Measurements from ENCODE around the gene CEP170B.

CEP170B gene

DNA sequence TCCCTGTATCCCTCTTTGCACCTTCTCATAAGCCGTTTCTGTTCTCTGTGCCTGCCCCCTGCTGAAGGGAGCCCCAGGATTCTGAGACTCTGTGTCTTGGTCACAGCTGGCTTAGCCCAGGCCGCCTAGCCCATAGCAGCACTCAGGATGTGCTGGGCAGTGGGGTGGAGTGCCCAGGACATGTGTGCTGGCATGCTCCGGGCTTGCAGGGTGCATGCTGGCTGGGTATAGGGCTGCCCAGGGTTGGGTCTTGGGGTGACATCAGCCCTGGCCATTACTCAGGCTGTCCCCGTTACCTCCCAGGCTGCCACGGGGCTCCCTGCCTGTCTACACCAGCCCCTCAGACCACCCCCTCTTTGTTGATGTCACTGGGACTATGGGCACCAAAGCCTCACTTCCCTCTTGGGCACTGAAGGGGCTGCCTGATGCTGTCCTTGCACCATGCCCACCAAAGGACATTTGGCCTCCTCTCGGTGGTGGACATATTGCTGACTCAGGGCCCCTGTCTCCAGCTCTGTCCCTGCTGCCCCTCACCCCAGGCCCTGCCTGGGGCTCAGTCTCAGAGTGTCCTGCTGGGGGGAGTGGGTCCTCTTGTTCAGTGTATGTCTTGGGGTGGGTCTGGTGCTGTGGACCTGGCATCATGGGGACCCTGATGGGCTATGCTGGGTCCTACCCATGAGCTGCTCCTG lies 2.4 kb downstream of the CEP170B start:
- DNase-seq (ENCODE audit: low read depth in 2 of 2), result no peak

DNA sequence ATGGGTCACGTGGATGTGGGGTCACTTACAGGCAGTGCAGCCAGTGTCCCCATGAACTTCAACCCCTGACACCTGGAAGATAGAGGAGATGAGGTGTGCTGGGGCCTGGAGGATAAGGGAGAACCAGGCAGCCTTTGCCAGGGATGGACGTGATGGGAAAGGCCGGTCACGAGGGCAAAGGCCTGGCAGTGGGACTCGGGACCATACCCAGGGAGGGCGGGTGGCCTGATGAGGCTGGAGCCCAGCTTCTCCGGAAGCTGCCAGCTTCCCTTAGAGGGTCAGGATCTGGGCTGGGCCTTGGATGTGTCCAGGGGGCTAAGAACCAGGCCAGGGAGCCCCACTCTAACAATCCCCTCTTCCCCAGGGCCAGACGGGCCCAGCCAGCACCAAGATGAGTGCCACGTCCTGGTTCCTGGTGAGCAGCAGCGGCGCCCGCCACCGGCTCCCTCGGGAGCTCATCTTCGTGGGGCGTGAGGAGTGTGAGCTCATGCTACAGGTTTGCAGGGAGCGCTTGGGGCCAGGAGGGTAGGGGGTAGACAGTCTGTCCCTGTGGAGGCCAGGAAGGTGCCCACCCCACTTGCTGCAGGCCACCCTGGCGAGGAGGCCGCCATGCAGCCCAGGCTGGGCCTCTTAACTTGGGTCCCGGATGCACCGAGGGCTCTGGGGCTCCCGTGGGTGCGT lies 3.1 kb downstream of the CEP170B start:
- DNase-seq (ENCODE audit: low read depth in 2 of 2), result no peak

DNA sequence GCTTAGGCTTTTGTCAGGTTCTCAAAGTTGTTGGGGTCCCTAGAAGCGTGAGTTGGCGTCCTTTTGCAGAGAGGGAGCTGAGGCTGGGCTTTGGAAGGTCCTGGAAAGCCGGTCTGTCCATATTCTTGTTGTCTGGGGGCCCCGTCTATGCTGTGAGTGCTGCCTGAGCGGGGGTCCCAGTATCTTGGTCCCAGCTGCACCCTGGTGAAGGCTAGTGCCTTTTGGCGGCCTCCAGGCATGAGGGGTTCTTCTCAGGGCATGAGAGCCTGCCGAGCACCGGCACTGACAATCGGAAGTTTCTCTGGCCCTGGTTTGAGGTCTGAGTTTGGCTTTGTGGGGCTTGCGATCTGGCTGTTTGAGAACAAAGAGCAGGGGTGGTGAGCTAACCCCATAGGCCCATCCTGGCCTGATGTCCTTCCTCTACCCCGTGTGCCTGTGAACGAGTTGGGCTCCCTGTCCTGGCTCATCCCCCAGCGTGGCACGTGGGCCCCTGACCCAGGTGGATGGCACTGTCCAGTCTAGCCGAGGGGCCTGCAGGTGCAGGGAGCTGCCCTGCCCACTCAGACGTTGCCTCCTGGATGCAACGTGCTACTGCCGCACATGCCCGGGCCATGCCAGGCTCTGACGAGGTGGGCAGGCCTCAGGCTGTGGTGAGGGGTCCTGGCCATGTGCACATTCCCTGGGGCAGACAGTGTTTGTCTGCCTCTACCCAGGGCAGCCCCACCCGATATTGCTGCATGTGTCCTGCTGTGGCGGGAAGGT lies 3.9 kb downstream of the CEP170B start:
- DNase-seq (ENCODE audit: low read depth in 2 of 2), result no peak

DNA sequence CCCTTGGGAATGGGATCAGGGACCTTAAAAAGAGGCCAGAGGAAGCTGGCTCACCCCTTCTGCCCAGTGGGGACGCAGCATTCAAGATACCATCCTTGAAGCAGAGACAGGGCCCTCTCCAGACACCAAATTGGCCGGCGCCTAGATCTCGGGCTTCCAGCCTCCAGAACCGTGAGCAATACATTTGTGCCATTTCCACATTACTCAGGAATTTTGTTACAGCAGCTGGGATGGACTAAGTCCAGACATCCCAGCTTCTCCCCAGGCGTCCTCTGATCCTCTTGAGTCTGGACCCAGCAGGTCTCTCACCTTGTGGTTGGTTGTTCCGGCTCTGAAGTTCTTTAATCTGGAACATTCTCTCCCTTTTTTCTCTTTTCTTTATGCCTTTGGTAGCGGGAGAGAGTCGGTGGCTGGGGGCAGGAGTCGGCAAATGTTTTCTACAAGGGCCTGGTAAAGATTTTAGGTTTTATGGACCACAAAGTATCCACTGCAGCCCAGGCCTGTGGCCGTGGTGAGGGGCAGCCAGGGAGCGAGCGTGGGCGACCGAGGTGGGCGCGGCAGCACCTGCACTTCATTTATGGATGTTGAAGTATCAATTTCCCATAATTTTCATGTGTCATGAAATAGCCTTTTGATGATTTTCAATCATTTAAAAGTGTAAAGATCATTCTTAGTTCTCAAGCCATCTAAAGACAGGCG lies 4.8 kb downstream of the CEP170B start:
- DNase-seq (ENCODE audit: low read depth in 2 of 2), result no peak

DNA sequence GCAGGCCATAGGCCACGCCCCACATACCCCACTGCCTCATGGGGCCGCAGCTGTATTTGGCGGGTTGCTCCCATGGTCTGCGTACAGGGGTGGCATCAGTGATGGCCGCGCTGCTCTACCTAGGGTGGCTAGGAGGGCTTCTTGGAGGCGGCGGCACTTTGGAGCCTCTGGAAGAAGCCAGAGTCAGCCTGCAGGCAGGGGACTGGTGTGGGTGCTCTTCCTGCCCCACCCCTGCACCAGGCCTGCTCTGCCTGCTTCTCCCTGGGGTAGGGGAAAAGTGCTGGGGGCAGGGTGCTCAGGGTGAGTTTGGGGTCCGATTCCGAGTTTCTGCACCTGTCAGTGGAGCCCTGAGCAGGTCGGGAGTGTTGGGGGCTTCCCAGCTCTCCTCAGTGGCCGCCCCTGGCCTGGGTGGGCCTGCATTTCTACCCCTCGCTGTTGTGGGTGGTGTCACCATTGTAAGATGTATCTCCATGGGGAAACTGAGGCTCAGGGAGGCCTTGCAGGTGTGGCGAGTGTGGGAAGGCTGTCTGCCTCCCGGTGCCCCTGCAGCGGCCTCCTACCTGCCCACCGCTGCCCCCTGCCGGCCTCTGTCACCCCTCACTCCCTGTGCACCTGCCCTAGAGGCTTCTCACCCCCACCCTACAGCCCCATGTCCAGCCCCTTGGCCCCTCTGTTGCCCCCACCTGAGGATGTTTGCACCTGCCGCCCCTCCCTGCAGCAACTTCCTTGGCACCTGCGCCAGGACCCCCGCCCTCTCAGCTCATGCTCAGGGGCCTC lies 5.5 kb downstream of the CEP170B start:
- DNase-seq (ENCODE audit: low read depth in 2 of 2), result peak in 1 of 2 donors; percentile 27

DNA sequence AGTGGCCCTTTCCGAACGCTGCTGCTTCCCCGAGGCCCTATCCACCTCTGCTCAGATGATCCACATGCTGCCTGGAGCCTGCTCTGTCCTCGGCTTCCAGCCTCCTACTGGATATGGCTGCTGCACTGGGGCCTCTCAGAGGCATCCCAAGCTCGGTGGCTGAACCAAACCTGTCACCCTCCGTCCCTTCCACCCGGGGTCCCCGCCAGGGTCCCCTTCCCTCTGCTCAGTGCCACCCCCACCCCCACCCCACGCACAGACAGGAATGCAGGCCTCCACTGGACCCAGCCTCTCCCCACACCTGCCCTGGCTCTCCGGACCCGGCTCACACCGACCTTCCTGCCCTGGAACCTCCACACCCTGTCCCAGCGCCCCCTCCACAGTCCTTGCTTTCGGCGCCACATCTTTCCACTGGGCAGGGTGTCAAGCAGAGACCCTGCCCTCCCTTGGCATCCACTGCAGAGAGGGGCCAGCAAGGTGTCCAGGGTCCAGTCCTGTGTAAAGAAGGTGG lies 6.1 kb downstream of the CEP170B start:
- no peak for DNase-seq (ENCODE audit: low read depth in 2 of 2)

DNA sequence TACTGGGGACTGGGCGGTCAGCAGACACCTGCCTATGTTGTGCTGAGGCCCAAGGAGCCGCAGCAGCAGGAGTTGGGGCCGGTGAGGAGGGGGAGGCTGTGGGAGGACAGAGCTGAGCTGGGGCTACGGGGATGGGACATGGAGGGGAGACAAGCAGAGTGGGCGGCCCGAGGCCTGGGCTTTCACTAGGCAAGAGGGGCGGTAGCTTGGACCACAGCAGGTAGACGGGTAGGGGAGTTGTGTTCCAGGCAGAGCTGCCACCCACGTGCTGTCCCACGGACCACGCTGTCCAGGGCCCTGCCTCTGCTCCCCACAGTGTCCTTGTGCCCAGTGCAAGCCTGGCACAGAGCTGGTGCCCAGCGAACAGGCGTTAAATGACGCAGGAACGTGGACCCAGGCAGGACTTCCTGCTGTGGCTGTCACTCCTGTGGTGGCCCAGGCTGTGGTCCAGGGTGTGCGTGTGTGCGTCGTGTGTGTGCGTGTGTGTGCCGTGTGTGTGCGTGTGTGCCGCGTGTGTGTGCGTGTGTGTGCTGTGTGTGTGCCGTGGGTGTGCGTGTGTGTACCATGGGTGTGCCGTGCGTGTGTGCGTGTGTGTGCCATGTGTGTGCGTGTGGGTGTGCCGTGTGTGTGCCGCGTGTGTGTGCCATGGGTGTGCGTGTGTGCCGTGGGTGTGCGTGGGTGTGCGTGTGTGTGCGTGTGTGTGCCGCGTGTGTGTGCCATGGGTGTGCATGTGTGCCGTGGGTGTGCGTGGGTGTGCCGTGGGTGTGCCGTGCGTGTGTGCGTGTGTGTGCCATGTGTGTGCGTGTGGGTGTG lies 6.8 kb downstream of the CEP170B start:
- DNase-seq (ENCODE audit: low read depth in 2 of 2), result no peak

DNA sequence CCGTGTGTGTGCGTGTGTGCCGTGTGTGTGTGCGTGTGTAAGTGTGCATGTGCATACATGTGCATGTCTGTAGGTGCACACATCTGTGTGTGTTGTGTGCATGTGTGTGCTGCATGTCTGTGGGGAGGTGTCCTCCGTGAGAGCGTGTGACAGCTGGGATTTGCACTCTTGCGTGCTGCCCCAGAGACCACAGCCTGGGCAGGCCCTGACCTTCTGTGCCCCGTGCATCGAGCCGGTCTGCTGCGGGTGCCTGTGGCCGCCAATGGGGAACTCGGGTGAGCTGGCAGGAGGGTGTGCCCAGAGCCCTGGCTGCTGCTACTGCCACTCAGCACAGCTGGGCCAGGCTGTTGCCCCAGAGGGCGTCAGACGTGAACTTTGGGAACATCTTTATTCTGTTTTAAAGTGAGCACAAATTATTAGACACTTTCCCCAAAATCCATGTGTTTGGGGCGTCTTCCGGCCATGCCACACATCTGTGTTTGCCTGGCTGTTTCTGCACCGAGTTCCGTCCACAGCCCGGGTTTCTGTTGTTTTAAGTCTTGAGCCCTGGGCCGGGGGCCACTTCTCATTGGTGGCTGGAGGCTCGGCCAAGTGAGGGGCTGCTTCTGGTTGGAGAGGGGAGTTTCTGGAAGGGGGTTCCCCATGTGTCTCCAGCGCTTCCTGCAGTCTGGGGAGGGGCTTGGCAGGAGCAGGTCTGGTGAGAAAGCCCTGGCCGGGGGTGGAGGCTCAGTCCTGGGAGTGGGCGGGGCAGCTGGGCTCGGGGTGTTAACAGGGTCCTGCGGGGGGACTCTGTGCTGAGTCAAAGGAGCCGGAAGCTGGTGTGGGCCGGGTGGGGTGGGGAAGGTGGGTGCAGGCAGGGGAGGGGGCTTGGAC lies 7.6 kb downstream of the CEP170B start:
- no peak for DNase-seq (ENCODE audit: low read depth in 2 of 2)

DNA sequence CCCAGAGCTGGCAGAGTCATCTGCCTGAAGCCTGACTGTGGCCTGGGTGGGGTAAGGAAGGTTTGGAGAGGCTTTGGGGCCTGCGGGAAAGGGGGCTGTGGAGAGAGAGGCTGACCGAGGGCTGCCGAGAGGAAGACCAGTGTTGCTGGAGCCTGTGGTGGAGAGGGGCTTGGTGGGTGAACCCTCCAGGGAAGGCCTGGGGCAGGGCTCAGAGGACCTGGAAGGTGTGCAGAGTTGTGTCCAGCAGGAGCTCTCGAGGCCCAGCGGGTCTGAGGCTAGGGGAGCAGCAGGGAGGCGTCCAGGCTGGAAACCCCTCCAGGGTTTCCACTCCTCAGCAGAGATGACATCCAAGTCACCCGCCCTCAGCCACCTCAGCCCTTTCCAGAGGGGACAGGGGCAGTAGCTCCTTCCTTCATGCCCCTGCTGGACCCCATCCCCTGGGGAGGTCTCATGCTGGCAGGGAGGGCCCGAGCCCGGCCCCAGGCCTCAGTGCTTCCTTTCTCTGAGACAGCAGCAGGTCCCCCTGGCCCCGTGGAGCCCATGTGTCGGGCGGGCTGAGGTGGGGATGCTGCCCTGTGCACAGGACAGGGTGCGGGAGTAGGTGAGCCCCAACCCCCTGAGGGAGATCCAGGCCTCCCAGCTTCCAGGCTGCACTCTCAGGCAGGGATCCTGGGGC lies 8.4 kb downstream of the CEP170B start:
- DNase-seq (ENCODE audit: low read depth in 2 of 2), result no peak

DNA sequence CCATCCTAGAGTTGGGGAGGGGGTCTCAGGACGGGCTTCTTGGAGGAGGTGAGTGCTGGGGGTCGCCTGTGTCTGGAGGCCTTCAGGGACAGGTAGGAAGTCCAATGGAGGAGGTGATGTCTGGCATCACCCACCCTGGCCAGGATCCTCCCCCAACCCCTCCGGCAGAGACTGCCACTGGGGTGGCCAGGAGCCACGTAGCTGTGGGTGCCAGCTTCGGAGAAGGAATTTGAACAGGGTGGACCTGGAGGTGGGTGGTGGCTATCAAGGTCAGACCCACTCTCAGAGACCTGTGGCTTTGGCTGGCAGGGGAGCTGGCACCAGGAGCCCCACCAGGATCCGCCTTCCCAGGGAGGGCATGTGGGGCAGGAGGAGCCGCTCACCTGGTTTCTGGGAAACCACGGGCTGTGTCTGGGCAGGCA lies 9.1 kb downstream of the CEP170B start:
- no peak for DNase-seq (ENCODE audit: low read depth in 2 of 2)

DNA sequence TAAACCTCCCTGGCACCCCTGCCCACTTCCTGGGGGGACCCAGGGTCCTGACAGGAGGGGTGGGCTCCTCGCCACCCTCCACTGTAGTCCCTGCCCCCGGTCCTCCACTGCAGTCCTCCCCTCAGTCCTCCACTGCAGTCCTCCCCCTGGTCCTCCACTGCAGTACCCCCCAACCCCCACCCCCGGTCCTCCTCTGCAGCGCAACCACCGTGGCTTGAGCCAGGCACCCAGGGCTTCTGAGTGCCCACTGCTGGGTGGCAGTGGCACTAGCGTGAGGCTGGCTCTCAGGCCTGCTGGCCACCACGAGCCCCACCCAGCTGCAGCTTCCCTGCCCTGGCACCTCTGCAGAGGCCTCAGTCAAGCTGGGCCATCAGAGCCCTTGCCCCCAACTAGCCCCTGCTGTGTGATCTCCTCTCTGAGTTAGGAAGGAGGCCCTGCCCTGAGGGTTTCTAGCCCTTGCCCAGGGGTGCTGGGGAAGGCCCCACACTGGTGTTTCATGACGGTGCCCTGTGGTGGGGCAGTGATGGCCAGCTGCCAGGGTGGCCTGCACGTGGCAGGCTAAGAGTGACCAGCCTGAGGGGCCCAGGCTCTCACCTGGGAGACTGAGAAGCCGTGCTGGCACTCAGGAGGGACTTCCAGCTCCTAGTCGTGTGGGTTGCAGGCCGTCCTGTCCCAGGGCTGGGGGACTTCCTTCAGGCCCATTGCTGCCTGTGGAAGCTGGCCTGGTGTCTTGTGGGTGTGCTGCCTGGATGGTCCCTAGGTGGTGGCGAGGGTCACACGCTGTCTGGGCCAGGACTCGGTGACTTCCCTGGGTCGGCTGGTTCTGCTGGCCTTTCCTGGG lies 9.7 kb downstream of the CEP170B start:
- no peak for DNase-seq (ENCODE audit: low read depth in 2 of 2)

DNA sequence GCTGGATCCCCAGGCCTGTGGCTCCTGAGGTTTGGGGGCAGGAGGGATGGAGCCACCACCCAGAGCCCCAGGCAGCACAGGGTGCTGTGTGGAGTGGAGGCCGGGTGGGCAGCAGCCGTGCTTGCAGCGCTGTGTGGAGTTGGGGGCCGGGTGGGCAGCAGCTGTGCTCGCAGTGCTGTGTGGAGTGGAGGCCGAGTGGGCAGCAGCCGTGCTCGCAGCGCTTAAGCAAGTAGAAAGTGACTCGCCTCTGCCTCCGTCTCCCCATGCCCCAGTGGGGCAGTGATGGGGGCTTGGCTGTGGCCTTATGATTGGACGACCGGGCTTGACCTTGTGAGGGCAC lies 10.3 kb downstream of the CEP170B start:
- no peak for DNase-seq (ENCODE audit: low read depth in 2 of 2)

DNA sequence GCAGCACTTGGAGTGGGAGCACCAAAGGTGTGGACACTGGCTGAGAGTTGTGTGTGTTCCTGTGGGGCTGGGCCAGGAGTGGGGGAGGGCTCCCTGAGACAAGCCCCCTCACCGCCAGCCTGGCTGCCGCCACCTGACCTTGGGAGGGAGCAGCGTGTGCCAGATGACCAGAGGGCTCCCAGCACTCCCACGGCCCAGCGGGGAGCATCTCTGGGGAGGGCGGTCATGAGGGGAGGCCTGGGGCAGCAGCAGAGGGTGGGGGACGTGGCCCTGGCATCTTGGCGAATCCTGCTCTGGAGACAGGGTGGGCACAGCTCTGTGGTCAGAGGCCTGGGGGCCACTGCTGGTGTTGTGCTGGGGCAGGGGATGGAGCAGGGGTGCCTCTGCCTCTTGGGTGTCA lies 10.7 kb downstream of the CEP170B start:
- no peak for DNase-seq (ENCODE audit: low read depth in 2 of 2)

DNA sequence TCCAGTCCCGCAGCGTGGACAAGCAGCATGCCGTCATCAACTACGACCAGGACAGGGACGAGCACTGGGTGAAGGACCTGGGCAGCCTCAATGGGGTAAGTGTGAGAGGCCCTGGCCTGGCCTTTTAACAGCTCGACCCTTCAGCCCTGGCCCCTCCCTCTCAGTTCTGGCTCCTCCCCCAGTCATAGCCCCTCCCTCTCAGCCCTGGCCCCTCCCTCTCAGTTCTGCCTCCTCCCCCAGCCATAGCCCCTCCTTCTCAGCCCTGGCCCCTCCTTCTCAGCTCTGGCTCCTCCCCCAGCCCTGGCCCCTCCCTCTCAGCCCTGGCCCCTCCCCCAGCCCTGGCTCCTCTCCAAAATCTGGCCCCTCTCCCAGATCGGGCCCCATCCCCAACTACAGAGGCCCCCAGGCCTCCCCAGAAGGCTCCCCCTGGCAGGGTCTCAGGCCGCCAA lies 11.2 kb downstream of the CEP170B start:
- peak in 1 of 2 donors; percentile 19 for DNase-seq (ENCODE audit: low read depth in 2 of 2)

DNA sequence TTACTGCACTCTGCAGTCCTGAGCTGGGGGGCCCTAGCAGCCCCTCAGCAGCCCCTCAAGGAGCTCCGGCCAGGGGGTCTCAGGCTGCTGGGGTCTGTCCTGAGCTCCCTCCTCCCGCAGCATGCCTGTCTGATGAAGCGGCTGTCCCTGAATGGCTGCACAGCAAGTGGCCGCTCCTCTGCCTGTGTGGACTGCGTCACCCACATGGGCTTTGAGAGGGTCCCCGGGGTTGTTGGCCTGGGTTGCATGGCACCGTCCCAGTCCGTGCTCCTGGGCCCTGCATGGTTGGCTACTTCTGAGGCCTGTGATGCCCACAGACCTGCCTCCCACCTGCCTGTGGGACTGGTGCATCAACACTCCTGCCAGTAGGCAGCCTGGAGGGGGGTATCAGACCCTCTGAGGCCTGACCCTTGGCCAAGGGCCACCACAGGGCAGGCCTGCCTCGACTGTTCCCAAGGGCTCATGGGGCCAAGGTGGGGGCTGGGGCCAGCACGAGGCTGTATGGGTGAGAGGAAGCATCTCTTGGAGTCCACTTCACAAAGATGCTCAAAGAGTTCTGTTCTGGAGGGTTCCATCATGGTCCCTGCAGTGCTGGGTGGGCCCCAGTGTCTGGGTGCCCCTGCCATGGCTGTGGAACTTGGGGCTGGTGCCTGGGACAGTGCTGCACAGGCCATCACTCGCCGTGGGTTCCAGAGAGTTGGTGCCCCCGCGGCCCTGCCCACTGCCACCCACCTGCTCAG lies 12.2 kb downstream of the CEP170B start:
- no peak for DNase-seq (ENCODE audit: low read depth in 2 of 2)

DNA sequence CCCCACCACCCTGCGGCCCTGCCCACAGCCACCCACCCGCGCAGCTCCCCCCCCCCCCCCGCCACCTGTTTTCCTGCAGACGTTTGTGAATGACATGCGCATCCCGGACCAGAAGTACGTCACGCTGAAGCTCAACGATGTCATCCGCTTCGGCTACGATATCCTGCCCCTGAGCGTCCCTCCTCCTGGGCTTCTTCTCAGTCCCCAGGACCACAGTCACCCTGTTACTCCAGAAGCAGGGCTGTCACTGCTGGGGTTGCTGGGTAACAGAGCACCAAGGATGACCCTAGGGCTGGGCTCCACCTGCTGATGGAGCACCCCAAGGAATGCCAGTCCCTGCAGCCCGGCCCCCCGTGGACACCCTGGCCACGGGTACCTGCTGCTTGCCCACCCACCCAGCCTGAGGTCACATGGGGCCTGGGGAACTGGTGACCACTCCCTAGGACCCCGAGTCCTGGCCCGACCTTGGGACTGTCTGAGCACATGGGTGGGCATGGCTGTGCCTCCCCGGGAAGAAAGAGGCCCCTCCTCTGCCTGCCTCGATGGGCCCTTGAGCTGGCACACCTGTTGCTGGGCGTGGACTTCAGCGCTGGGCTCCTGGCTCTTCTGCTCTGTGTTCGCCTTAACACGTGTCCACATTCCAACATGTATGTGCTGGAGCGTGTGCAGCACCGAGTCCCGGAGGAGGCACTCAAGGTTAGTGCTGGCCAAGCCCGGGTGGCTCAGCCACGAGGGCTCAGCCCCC lies 12.9 kb downstream of the CEP170B start:
- no peak for DNase-seq (ENCODE audit: low read depth in 2 of 2)

DNA sequence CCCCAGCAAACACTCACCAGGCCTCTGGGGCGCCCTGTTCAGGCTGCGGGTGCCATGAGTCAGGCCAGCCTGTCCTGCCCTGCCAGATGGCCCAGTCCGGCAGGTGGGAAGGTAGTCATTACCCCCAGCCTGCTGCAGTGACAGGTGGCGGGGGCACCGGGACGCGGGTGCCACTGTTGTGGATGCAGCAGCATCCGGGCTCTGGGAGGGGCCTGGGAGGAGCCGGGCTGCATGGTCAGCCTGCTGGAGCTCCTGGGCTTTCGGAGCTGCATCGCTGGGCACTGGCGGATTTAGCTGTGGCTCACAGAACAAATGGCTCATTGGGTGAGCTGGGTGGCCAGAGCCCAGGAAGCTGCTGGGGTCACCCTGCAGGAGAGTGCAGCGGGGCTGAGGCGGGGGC lies 13.5 kb downstream of the CEP170B start:
- no peak for DNase-seq (ENCODE audit: low read depth in 2 of 2)
